Central memory CD8-positive, alpha-beta T cell (primary cell): ENCODE data around the gene RPS6KA4.
A peak's percentile ranks its signal among the peaks of the same experiment; 100 is the strongest.
"Not testable (repeated sequence)": the region's sequence is repeated elsewhere in the genome, so short reads cannot be mapped to it uniquely, and the experiment has no call there.

ENCODE experiments used
- ATAC-seq: fragments of 150-1000 bp; cut with Tn5 transposase; replicated peaks from 2 replicates; pipeline ENCODE4 v1.10.0; 2022; ENCODE audit warnings: mild to moderate bottlenecking, moderate FRiP score, moderate number of reproducible peaks; ENCODE audit not compliant: poor library complexity, severe bottlenecking; ENCODE audit errors: extremely low read depth
- DNase-seq, 2 donors: peaks; one replicate each; pipeline ENCODE4 v3.0.0; 2021; ENCODE audit warnings: low spot score in 2 of 2
- H3K27ac Mint-ChIP-seq: one replicate; pipeline ENCODE4 v1.8.0; 2022; ENCODE audit warnings: low read depth, mild to moderate bottlenecking, moderate library complexity, mixed read lengths
- H3K27me3 Mint-ChIP-seq: one replicate; pipeline ENCODE4 v1.8.0; 2022; ENCODE audit warnings: mixed read lengths
- H3K36me3 Mint-ChIP-seq: one replicate; pipeline ENCODE4 v1.8.0; 2022; ENCODE audit warnings: mild to moderate bottlenecking, moderate library complexity, mixed read lengths; ENCODE audit not compliant: insufficient read depth
- H3K4me1 Mint-ChIP-seq: one replicate; pipeline ENCODE4 v1.8.0; 2022; ENCODE audit warnings: mixed read lengths
- H3K4me3 Mint-ChIP-seq: one replicate; pipeline ENCODE4 v1.8.0; 2022; ENCODE audit warnings: mild to moderate bottlenecking, moderate library complexity, mixed read lengths
- H3K9me3 Mint-ChIP-seq: one replicate; pipeline ENCODE4 v1.8.0; 2022; ENCODE audit warnings: mixed read lengths

RPS6KA4 gene

DNA sequence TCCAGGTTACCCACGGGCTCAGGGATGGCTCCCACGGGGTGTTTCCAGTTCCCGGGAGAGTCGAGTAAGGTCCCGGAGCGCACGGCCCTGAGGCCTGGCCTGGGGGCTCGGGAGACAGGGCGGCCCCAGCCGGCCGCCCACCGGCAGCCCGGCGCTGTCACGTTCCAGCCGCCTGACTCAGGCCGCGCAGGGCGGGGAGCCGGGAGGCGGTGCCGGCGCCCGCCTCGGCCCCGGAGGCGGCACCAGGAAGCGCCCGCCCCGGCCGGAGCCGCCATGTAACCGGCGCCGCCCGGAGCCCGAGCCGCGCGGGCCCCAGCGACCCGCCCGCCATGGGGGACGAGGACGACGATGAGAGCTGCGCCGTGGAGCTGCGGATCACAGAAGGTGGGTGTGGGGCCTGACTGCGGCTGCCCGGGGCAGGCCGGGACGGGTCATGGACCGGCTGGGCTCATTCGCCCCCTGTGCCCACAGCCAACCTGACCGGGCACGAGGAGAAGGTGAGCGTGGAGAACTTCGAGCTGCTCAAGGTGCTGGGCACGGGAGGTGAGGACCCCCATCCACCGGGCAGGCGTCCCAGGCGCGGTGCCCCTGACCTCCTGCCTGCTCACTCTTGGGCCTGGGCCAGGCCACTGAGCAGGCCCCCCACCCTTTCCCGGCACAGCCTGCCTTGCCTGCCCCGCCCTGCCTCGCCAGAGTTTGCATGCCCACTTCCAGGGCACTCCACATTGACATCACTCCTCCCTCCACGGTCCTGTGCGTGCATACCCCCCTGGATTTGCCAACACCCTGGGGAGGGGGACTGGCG lies at the start of gene RPS6KA4:
Gene RPS6KA4, plus strand, starts transcription at position 256 of the 805 bp plus-strand sequence. Its CDS starts 74 bp downstream, at position 330.
- peaks cover 17% of the 10 kb centered on the region for H3K36me3 Mint-ChIP-seq
- peaks cover 29% of the 10 kb centered on the region for H3K4me1 Mint-ChIP-seq
- H3K4me3 Mint-ChIP-seq: peak within 1 kb of the TSS; percentile 95
- DNase-seq (no peak), ATAC-seq (peak; percentile 83)
- H3K9me3 Mint-ChIP-seq: no peaks in the 10 kb centered on the region
- H3K27me3 Mint-ChIP-seq: no peaks in the 10 kb centered on the region
- peak within 1 kb of the TSS; percentile 87 for H3K27ac Mint-ChIP-seq

DNA sequence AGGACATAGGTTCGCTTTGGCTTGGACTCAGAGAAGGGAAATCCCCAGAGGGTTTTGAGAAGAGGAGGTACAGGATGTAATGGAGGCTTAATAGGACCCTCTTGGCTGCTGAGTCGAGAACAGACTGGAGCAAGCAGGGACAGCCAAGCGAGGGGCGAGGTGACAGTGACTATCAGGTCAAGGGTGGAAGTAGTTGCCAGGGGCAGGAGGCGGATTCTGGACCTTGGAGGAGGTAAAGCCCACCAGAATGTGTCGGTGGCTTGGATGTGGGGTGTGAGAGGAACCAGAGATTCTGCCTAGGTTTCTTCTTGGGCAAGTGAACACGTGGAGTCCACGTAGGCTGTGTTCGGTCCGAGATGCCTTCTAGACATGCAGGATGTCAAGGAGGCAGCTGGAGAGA lies 46.0 kb upstream of the RPS6KA4 start:
- H3K27me3 Mint-ChIP-seq: no peaks in the 10 kb centered on the region
- H3K9me3 Mint-ChIP-seq: no peaks in the 10 kb centered on the region
- H3K4me1 Mint-ChIP-seq: peaks cover 27% of the 10 kb centered on the region
- H3K36me3 Mint-ChIP-seq: peaks cover 32% of the 10 kb centered on the region
- ATAC-seq: no peak
- H3K4me3 Mint-ChIP-seq: no peak overlapping the region
- peak overlapping the region; percentile 22 for H3K27ac Mint-ChIP-seq
- no peak for DNase-seq

DNA sequence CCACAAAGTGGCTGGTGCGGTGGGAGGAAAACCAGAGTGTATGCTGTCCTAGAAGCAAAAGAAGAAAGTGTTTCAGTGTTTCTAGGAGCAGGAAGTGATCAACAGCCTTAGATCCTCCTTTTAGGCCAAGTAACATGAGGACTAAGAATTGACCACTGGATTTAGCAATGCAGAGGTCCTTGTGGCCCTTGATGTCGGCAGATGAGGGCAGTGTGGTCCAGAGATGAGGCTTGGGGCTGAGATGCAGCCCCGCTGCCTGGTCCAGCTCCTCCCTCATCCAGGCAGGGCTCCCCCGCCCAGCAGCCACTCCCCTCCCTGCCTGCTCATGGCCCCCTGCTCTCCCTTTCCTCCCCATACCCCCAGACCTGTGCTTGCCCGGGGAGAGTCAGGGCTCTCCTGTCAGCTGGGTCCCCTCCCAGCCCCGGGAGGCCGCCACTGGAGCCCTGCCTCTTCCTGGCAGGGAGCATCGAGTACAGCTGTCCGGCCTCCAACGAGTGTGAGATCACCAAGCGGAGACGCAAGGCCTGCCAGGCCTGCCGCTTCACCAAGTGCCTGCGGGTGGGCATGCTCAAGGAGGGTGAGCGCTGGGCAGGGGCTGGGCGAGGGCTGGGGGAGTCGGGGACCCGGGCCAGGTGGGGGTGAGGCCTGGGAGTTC lies 45.3 kb upstream of the RPS6KA4 start:
- ATAC-seq (no peak), DNase-seq (no peak)
- H3K27me3 Mint-ChIP-seq: no peaks in the 10 kb centered on the region
- H3K4me3 Mint-ChIP-seq: no peak overlapping the region
- peaks cover 34% of the 10 kb centered on the region for H3K4me1 Mint-ChIP-seq
- H3K27ac Mint-ChIP-seq: peak overlapping the region; percentile 22
- H3K9me3 Mint-ChIP-seq: no peaks in the 10 kb centered on the region
- H3K36me3 Mint-ChIP-seq: peaks cover 33% of the 10 kb centered on the region

DNA sequence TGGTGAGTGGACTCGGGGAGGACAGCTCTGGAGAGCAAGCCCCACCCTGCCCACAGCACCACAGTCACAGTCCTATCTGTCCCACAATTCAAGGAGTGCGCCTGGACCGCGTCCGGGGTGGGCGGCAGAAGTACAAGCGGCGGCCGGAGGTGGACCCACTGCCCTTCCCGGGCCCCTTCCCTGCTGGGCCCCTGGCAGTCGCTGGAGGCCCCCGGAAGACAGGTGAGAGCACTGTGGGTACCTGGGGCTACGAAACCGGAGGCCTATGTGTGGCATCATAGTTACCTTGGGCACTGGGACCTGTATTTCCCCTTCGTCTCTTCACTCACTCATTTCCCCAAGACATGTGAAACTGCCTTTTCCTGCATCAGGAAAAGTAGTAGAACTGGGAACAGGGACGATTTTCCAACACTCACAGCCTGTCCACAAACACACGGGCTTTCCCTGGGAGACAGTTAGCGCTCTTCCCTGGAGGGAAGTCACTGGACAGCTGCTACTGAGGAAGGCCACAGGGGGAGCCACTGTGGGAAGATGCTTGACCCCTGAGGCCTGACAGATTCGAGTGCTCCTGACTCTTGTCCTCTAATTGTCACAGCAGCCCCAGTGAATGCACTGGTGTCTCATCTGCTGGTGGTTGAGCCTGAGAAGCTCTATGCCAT lies 44.7 kb upstream of the RPS6KA4 start:
- no peak for ATAC-seq
- Mint-ChIP-seq H3K27me3 (no peaks in the 10 kb centered on the region), H3K27ac (no peak overlapping the region), H3K4me3 (no peak overlapping the region), H3K9me3 (no peaks in the 10 kb centered on the region), H3K4me1 (peaks cover 40% of the 10 kb centered on the region), H3K36me3 (peaks cover 35% of the 10 kb centered on the region)
- no peak for DNase-seq

DNA sequence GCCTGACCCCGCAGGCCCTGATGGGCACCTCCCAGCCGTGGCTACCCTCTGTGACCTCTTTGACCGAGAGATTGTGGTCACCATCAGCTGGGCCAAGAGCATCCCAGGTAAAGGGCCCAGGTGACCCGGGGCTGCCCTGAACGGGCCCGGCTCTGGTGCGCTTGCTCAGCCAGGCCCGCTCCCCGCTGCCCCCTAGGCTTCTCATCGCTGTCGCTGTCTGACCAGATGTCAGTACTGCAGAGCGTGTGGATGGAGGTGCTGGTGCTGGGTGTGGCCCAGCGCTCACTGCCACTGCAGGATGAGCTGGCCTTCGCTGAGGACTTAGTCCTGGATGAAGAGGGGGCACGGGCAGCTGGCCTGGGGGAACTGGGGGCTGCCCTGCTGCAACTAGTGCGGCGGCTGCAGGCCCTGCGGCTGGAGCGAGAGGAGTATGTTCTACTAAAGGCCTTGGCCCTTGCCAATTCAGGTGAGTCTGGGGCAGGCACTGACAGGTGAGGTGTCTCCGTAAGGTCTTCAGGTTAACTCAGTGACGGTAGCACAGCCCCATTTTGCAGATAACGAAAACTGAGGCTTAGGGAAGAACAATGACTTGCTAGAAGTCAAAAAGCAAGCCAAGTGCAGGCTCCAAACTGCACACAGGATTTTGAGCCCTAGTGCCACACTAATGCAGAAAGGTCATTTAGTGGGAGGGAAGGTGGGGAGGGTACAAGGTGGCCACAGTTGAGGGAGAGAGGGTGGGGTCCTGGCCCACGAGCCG lies 44.0 kb upstream of the RPS6KA4 start:
- ATAC-seq: no peak
- Mint-ChIP-seq H3K27ac (no peak overlapping the region), H3K4me1 (peaks cover 43% of the 10 kb centered on the region), H3K9me3 (no peaks in the 10 kb centered on the region), H3K27me3 (no peaks in the 10 kb centered on the region), H3K4me3 (no peak overlapping the region), H3K36me3 (peaks cover 34% of the 10 kb centered on the region)
- no peak for DNase-seq

DNA sequence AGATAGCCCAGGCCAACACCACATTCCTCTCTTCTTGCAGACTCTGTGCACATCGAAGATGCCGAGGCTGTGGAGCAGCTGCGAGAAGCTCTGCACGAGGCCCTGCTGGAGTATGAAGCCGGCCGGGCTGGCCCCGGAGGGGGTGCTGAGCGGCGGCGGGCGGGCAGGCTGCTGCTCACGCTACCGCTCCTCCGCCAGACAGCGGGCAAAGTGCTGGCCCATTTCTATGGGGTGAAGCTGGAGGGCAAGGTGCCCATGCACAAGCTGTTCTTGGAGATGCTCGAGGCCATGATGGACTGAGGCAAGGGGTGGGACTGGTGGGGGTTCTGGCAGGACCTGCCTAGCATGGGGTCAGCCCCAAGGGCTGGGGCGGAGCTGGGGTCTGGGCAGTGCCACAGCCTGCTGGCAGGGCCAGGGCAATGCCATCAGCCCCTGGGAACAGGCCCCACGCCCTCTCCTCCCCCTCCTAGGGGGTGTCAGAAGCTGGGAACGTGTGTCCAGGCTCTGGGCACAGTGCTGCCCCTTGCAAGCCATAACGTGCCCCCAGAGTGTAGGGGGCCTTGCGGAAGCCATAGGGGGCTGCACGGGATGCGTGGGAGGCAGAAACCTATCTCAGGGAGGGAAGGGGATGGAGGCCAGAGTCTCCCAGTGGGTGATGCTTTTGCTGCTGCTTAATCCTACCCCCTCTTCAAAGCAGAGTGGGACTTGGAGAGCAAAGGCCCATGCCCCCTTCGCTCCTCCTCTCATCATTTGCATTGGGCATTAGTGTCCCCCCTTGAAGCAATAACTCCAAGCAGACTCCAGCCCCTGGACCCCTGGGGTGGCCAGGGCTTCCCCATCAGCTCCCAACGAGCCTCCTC lies 43.1 kb upstream of the RPS6KA4 start:
- H3K27me3 Mint-ChIP-seq, ATAC-seq, DNase-seq, H3K9me3 Mint-ChIP-seq: not testable (repeated sequence)
- H3K27ac Mint-ChIP-seq: peak overlapping the region; percentile 99
- peaks cover 29% of the 10 kb centered on the region for H3K36me3 Mint-ChIP-seq
- H3K4me3 Mint-ChIP-seq: peak overlapping the region; percentile 93
- H3K4me1 Mint-ChIP-seq: peaks cover 52% of the 10 kb centered on the region

DNA sequence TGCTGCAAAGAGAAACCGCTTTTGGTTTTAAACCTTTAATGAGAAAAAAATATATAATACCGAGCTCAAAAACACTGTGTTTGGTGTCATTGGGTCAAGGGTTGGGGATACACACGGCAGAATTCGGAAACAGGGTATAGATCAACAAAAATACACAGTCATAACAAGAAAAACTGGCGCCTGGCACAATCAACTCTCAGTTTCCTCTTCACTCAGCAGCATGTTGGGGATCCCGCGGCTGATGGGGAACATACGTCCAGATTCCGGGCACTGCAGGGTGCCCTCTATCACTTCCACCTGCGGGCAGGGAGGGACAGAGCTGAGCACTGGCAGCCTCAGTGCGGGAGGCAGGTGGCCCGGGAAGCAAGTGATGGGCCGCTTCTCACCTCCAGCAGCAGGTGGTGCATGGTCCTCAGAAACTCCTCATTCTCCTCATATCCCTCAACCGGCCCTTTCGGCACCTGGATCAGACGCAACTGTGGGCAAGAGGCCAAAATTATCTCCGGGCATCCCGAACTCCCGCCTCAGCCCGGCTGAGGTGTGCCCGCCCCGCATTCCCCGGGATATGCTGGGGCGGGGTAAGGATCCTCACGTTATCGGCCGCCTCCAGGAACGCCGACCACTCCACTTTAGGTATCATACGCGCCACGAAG lies 42.2 kb upstream of the RPS6KA4 start:
- Mint-ChIP-seq H3K27me3 (no peaks in the 10 kb centered on the region), H3K27ac (peak overlapping the region; percentile 99), H3K9me3 (no peaks in the 10 kb centered on the region), H3K36me3 (peaks cover 34% of the 10 kb centered on the region), H3K4me3 (peak overlapping the region; percentile 93), H3K4me1 (peaks cover 55% of the 10 kb centered on the region)
- DNase-seq: no peak
- no peak for ATAC-seq

DNA sequence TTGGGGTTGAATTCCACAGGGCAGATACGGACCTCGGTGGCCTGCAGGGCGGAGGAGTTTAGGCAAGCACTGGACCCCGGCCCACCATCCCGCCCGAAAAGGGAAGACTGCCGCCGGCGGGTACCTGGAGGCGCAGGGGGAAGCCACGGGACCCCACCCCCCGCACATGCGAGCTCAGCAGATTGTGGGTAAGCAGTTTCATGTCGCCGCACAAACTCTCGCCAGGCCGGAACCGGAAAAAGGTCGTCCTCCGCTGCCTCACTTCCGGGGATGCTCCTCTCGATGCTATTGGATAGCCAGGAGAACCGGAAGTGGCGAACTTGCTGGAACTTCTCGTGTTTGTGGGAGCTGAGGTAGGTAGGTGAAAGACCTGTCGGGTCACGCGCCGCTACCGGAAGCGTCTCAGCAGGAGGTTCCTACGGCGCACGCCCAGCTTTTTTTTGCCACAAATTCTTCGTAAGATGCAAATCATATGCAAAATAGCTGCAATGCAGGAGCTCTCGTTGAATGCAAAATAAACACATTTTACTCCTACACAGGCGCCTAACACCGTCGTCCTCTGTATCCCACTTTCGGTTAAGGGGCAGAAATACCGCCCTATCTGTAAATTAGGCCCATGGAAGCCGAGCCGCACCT lies 41.5 kb upstream of the RPS6KA4 start, which contains the start of gene TRMT112:
Gene TRMT112, minus strand, starts transcription at position 235 of the 636 bp plus-strand sequence. Its CDS starts 33 bp downstream, at position 202.
- Mint-ChIP-seq H3K36me3 (peaks cover 33% of the 10 kb centered on the region), H3K27ac (peak within 1 kb of the TSS; percentile 99), H3K27me3 (no peaks in the 10 kb centered on the region), H3K9me3 (no peaks in the 10 kb centered on the region), H3K4me1 (peaks cover 54% of the 10 kb centered on the region), H3K4me3 (peak within 1 kb of the TSS; percentile 93)
- DNase-seq (peak; percentile 88 to 96), ATAC-seq (peak; percentile 85)

DNA sequence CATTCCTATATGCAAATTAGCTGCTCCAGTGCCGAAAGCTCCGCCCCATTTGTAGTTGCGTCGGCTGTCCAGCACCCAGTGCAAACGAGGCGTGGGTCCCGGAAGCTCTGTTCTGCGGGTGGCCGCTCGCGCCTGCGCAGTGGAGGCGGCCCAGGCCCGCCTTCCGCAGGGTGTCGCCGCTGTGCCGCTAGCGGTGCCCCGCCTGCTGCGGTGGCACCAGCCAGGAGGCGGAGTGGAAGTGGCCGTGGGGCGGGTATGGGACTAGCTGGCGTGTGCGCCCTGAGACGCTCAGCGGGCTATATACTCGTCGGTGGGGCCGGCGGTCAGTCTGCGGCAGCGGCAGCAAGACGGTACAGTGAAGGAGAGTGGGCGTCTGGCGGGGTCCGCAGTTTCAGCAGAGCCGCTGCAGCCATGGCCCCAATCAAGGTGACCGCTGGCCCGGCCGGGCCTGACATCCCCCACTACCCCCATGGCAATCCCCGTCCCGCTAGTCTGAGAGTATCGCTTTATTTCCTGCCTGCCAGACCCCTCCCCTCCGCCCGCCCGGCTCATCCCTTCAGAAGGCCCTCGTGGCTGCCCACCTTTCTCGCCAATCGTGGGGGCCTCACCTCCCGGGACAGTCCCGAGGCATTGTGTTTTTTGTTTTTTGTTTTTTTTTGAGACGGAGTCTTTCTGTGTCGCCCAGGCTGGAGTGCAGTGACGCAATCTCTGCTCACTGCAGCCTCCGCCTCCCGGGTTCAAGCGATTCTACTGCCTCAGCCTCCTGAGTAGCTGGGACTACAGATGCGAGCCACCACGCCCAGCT lies 40.8 kb upstream of the RPS6KA4 start, which contains the start of gene PRDX5:
Gene PRDX5, plus strand, starts transcription at position 161 of the 805 bp plus-strand sequence. Its CDS starts 95 bp downstream, at position 256.
- Mint-ChIP-seq H3K36me3 (peaks cover 32% of the 10 kb centered on the region), H3K4me1 (peaks cover 46% of the 10 kb centered on the region)
- DNase-seq: peak; percentile 88 to 94

More for the DNA sequence above, 40.8 kb upstream of the RPS6KA4 start, which contains the start of gene PRDX5:
- H3K9me3 Mint-ChIP-seq: no peaks in the 10 kb centered on the region
- peak within 1 kb of the TSS; percentile 93 for H3K4me3 Mint-ChIP-seq
- no peaks in the 10 kb centered on the region for H3K27me3 Mint-ChIP-seq
- H3K27ac Mint-ChIP-seq: peak within 1 kb of the TSS; percentile 99
- peak; percentile 81 for ATAC-seq
